HT1080 (cell line): Measurements from ENCODE around the gene CNOT9. TPM values are rescaled to one million over a fixed set of nuclear protein-coding genes. Genes with fewer than 3 reads are reported as not detected.

Experiments used
- DNase-seq: peaks from one replicate; pipeline ENCODE4 v3.0.0-alpha.2; 2015; ENCODE audit warnings: low read depth
- total RNA-seq: library from RNA; depleted of rRNA; stranded (reverse); fragments of >200 nt; shearing (Covaris generic); gene quantifications from 2 replicates; pipeline ENCODE4 v1.2.3, GENCODE V29; 2014

CNOT9 gene
- total RNA-seq, 1 experiment from 2014 or later, result 101 TPM

- DNase-seq, result no peak
Observed at GRCh38 chr2:218577482-218578220, 9.0 kb downstream of the CNOT9 start.

DNA sequence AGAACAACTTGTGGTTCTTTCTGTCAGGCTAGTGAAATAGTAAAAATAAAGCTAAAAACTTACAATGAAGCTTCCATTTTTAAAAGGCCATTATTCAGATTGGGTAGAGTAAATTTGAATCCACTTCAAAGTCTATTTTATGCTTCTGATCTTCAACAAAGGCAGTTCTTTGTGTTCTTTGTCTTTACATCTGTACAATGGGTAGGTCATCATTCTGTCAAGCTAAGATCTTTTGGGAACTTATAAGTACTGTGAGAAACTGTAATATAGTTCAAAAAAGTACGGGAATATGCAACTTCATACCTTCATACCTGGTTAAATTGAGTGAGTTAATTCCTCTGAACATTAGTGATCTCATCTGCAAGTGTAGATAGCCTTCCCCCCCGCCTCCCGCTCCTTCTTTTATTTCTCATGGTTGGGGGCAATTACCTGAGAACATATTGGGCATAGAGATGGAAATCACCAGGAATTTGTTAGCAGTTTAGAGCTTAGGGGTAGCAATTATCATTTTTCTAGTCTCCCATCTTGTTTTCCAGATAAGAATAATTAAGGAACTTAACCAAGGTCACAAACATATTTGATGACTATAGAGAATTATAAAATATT, 9.7 kb downstream of the CNOT9 start:
- DNase-seq, result no peak

DNA sequence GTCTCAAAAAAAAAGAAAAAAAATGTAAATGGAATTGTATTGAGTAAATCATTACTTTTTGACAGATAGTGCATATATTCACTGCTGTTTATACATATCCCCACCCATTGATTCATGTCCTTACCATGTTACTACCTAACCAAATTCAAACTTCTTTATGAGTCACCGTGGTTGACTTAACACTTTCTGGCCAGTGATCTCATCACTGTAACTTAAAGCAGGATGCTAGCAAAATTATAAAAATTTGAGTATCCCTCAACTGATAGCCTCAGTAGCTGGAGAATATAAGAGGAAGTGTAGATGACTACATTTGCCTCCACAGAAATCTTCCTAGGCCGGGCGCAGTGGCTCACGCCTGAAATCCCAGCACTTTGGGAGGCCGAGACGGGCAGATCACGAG, 13.4 kb downstream of the CNOT9 start:
- DNase-seq, result peak; percentile 96

DNA sequence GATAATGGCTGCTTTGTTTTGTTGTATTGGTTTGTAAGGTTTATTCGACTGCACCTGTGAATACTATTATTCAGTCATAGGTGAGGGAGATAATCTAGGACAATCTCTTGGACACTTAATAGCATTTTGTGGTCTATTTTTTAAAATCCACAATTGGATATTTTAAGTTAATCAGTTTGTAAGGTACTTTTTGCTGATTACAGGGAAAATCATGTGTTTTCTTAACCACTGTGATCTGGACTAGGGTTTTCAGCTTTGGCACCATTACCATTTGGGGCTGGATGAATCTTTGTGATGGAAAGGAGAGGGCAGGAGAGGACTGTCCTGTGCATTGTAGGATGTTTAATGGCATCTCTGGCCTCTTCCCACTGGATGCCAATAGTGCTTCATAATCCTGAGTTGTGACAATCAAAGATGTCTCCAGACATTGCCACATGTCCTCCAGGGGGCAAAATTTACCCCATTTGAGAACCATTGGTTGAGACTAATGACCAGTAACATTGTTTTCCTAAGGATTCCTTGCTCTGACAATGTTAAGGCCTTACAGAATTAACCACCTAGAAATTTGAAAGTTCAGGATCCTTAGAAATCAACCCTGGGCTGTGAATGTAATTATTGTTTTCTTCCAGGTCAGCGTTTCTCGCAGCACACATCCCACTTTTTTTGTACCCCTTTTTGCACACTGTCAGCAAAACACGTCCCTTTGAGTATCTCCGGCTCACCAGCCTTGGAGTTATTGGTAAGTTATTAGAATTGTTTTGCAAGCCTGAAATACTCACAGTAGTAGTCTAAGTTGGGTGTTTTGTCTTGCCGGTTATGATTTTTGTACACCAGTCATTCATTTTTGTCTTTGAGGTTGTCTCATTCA, 15.6 kb downstream of the CNOT9 start:
- DNase-seq, result no peak

DNA sequence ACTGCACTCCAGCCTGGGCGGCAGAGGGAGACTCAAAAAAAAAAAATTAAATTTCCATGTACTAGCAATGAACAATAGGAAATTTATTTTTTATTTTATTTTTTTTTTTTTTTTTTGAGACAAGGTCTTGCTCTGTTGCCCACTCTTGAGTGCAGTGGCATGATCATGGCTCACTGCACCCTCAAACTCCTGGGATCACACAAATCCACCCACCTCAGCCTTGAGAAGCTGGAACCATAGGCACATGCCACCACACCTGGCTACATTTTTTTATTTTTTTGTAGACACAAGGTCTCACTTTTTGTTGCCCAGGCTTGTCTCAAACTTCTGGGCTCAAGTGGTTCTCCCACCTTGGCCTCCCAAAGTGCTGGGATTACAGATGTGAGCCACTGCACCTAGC, 16.9 kb downstream of the CNOT9 start:
- DNase-seq, result no peak

GRCh38 chr2:218605432-218605831, 36.8 kb downstream of the CNOT9 start:
- peak; percentile 33 for DNase-seq

DNA sequence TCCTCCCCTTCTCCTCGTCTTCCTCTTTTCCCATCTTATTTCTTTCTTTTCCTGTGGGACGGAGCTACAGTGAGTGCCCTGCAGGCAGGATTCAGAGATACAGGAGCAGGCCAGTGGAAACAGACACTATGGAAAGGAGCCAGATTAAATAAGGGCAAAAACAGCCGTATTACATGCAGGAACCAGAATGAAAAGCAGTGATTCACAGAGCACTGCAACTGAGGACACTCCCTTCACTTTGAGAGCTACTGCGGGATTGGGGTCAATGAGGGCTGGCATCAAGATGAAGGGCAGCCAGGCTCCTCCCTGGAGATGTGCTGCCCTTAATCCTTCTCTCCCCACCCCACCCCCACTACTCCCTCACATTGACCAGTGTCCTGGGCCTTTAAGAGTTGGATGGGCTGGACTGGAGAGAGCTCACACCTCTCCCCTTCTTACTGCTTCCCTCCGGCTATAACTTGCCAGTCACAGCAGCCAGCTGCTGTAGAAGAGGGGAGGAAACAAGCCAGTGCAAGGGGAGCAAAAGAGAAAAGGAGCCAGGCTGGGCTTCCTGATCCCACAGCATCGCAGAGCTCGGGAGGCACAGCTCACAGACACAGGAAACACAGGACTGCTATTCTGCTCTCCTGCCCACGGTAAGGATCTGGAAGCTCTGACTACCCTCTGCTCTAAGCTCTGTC, 38.9 kb downstream of the CNOT9 start, which contains the start of gene PLCD4:
Gene PLCD4 (plus strand): TSS at position 464 of the 680 bp plus-strand sequence. CDS start 7,841 bp downstream, outside the sequence.
- peak; percentile 73 for DNase-seq

- no peak for DNase-seq
Observed at GRCh38 chr2:218615868-218616315, 47.3 kb downstream of the CNOT9 start.

GRCh38 chr2:218618102-218618860, 49.6 kb downstream of the CNOT9 start:
- DNase-seq, result peak; percentile 31

- no peak for DNase-seq
Observed at GRCh38 chr2:218621007-218621406, 52.4 kb downstream of the CNOT9 start.

DNA sequence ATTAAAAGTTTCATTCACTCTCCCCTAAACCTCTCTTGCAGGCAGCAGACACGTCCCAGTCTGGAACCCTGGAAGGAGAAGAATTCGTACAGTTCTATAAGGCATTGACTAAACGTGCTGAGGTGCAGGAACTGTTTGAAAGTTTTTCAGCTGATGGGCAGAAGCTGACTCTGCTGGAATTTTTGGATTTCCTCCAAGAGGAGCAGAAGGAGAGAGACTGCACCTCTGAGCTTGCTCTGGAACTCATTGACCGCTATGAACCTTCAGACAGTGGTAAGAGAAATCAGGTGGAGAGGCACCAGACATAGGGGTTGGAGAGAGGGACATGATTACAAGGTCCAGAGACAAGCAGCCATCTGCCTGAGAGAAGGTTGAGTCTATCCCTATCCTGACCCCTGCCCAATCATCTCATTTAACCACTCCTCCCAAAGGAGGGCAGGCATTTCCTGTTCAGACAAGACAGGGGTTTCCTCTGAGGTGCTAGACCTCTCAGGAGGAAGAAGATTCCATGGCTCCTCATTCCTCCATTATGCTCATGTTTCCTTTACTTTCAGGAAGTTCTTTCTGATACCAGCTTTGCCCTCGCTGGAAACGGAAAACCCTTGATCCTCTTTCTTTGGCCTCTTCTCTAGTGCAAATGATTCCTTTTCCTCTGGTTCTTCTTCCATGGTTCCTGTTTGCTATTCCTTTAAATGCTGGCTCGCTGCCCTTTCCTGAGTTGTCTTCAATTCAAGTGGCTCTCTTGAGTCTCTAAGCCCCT, 54.1 kb downstream of the CNOT9 start:
- DNase-seq, result no peak

- no peak for DNase-seq
Observed at GRCh38 chr2:218623366-218623705, 54.7 kb downstream of the CNOT9 start.

DNA sequence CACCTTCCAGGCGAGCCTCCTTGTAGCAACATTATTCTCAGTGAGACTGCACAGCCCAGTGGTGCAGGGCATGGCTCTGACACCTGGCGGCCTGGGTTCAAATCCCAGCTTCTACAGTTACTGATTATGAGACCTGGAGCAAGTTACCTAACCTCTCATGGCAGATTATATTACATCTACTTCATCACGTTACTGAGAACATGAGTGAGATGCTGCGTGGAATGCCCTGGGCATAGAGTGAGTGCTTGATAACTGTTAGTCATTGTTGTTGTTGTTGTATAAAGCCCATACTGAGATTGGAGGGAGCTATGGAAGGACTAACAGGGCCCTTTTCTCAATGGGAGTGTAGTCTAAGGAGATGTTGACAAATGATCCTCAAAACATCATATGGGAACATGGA, 57.7 kb downstream of the CNOT9 start:
- no peak for DNase-seq

GRCh38 chr2:218627939-218628338, 59.3 kb downstream of the CNOT9 start:
- DNase-seq, result peak; percentile 33

- DNase-seq, result peak; percentile 82
Observed at GRCh38 chr2:218631837-218632236, 63.2 kb downstream of the CNOT9 start.

DNA sequence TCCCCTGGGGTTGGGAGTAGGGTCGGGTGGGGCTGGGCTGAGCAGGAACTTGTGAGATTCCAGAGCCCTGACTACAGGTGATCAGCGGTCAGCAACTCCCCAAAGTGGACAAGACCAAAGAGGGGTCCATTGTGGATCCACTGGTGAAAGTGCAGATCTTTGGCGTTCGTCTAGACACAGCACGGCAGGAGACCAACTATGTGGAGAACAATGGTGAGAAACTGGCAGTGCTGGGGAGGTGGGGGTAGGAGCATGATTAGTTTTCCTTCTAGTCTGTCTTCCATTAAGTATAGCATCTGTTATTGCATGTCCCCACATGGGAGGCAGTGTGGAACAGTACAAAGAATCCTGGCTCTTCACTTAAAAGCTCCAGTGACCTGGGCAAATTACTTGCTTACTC, 67.1 kb downstream of the CNOT9 start:
- DNase-seq, result no peak

DNA sequence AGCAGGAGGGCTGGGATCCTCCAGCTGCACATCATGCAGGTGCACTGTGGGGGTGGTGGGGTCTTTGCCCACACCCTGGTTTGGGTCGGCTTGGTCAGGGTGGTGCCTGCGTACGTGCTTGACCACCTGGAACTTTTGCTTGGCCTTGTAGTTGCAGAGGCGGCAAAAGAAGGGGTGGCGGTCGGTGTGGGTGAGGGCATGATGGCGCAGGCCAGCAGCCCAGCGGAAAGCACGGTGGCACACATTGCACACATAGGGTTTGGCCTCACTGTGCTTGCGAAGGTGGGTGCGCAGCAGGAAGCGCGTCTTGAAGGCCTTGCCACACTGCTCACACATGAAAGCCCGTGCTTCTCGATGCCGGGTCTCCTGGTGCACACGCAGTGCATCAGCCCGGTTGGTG, 69.7 kb downstream of the CNOT9 start:
- no peak for DNase-seq

- no peak for DNase-seq
Observed at GRCh38 chr2:218642121-218642656, 73.5 kb downstream of the CNOT9 start.

- no peak for DNase-seq
Observed at GRCh38 chr2:218642786-218643185, 74.1 kb downstream of the CNOT9 start.
